Stimulated activated CD8-positive, alpha-beta memory T cell treated with anti-CD3 and anti-CD28 coated beads, Interleukin-15, amount 100 ng/mL, for 1 hour (primary cell): ENCODE data around the gene C5orf24.
"Not testable (repeated sequence)": the region's sequence is repeated elsewhere in the genome, so short reads cannot be mapped to it uniquely, and the experiment has no call there.

Experiments used
- DNase-seq: peaks from one replicate; pipeline ENCODE4 v3.0.0-alpha.2; 2020; ENCODE audit warnings: low read depth

The C5orf24 gene

DNA sequence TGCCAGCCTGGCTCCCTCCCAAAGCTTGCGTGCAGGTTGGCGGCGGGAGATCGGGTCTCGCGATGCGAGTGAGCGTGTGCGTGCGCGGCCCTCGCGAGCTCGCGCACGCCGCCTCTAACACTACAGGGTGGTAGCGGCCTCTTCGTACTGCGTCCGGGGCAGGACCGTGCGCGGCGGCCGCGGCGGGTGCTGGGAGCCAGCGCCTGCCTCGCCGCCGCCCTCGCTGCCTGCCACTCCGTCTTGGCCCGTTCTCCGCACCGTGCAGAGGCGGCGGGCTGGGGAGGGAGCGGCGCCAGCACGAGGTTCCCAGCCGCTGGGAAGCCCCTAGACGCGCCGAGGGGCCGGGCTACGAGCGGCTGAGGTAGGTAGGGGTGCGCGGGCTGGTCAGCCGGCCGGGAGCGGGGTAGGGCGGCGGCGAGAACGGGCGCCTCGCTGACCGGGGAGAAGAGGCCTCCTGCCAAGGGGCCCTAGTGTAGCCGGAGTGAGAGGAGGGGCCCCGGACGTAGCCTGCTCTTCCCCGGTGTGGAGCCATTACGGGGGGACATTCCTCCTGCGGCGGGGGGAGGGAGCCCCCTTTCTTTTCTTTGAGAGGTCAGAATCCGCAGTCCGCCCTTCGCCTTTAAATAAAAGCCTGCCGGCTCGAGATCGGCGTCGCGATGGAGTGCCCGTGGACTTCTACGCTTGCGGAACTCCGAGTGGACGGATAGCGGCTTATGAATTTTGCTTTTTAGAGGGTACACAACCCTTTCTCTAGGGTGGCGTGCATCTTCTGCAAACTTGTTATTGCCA lies at the start of gene C5orf24:
C5orf24 (plus strand) TSS at position 117 of the 789 bp plus-strand sequence. CDS start 8,933 bp downstream, outside the sequence.
- peak; percentile 83 for DNase-seq

DNA sequence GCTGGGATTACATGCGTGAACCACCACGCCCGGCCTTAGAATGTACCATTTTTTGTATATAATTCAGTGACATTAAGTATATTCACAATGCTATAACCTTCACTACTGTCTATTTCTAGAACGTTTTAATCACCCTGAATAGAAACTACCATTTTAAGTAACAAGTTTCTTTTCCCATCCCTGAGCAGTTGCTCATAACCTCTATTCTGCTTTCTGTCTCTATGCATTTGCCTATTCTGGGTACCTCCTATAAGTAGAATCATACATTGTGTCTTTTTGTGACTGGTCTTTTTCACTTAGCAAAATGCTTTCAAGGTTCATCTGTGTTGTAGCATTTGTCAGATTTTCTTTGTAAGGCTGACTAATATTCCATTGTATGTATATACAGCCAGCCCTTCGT lies 47.3 kb upstream of the C5orf24 start:
- DNase-seq: no peak

DNA sequence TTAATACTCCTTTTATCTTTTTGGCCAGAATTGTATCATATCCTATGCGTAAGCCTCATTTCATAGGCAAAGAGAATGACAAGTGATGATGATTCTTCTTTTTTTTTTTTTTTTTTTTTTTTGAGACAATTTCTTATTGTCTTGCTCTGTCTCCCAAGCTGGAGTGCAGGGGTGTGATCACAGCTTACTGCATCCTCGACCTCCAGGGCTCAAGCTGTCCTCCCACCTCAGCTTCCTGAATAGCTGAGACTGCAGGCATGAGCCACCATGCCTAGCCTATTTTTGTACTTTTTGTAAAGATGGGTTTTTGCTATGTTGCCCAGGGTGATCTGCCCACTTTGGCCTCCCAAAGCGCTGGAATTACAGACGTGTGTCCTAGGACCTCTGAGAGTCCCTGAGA lies 41.9 kb upstream of the C5orf24 start:
- no peak for DNase-seq

DNA sequence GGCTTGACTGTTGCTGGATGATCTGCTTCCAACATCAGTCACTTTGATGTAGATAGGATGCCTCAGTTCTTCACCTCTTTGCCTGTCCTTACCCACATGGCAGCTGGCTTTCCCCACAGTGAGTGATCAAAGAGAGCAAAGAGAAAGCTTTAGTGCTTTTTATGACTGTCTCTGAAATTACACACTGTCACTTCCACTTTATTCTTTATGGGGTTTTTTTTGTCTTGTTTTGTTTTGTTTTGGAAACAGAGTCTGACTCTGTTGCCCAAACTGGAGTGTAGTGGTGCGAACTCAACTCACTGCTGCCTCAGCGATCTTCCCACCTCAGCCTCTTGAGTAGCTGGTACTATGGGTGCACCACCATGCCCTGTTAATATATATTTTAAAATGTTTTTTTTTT lies 32.4 kb upstream of the C5orf24 start:
- no peak for DNase-seq

DNA sequence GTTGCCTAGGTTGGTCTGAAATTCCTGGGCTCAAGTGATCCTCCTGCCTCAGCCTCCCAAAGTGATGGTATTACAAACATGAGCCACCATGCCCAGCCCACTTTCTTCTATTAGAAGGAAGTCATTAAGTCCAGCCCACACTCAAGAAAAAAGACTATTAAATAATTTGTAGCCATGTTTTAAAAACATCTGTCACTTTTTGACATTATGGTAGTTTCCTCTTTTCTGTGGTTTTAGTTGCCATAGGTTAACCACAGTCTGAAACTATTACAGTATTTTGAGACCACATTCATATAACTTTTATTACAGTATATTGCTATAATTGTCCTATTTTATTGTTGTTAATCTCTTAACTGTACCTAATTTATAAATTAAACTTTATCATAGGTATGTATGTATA lies 31.9 kb upstream of the C5orf24 start:
- DNase-seq: no peak

DNA sequence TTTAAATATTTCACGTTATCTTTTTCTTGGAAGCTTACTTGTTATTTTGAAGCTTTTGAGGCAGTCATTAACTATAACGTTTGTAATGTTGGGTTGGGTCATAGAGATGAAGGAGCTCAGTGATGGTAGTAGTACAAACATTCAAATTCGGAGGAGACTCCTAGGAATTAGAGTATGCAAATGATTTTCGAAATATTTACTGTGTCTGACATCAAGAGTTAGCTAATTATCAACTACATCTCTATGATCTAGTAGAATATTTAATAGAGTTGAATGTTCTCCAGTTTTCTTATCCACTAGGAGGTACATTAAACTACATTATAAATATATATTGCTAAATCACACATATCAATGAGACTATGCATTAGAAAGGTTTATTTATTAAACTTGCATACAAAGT lies 28.8 kb upstream of the C5orf24 start:
- DNase-seq: no peak

DNA sequence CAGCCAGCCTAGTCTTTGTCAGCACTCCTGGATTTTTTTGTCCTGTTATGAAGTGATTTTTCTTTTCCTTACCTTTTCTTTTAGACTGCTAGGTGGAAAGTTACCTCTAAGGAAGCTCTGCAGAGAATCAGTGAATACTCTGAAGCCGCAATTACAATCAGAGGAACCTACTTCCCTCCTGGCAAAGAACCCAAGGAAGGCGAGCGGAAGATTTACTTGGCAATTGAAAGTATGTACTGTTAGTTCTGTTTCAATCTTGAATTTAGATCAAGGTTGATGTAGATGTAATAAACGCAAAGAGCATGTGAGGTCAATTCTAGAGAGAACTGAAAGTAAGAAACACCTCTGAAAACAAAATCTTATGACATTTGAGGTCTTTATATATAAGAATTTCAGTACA lies 27.0 kb upstream of the C5orf24 start:
- no peak for DNase-seq

DNA sequence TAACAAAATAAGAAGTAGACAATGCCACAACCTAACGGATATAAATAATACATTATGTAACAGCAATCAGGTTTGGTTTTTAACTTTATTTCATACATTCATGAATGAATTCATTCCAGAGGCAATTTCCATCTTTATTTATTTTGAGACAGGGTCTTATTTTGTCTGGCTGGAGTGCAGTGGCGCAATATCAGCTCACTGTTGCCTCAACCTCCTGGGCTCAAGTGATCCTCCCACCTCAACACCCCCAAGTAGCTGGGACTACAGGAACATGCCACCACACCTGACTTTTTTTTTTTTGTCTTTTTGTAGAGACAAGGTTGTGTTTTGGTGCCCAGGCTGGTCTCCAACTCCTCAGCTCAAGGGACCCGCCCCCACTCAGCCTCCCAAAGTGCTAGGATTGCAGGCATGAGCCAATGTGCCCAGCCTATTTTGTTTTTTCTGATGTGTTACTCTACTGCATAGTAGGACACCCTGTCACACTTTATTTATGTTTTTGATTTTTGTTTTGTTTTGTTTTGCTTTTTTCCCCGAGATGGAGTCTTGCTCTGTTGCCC lies 26.3 kb upstream of the C5orf24 start:
- DNase-seq: no peak

DNA sequence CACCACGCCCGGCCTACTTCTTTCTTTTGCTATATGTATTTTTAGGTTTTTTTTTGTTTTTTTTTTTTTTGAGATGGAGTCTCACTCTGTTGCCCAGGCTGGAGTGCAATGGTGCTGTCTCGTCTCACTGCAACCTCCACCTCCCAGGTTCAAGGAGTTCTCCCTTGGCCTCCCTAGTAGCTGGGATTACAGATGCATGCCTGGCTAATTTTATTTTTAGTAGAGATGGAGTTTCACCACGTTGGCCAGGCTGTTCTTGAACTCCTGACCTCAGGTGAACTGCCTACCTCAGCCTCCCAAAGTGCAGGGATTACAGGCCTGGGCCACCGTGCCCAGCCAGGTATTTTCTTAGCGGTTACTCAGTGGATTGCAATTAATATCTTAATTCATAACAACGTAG lies 23.9 kb upstream of the C5orf24 start:
- no peak for DNase-seq

DNA sequence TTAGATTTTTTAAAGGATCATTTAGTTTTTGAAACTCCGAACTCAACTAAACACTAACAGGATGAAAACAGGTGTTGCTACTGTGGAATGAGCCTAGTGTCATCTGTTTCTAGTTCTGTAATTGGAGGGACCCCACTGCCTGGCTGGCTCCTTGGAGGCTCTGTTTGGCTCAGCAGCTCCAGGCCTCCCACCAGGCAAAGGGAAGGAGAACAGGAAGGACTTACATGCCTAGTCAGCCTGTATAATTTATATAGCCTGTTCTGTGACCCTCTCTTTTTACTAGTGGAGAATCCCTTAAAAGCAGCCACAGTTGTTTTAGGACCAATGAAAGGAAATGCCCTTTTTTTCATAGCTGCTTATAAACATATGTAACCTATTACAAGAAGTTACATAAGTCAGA lies 21.1 kb upstream of the C5orf24 start:
- DNase-seq: no peak

DNA sequence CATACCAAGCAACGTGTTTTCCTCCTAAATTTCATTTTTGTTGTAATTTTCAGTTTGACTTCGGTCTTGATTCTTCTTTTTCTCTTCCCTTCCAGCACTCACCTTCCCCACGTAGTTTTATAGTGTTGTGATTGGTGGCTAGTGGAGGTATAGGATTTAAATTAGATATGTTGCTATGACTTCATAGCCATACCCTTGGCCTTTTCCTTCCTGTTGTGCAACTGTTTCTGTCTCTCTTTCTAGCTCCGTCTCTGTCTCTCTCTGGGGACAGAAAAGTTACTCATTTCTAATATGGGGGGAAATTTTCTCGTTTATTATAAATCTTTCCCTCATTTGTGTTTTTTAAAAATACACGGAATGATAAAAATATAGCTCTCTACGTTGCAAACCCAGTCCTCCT lies 20.6 kb upstream of the C5orf24 start:
- DNase-seq: no peak

DNA sequence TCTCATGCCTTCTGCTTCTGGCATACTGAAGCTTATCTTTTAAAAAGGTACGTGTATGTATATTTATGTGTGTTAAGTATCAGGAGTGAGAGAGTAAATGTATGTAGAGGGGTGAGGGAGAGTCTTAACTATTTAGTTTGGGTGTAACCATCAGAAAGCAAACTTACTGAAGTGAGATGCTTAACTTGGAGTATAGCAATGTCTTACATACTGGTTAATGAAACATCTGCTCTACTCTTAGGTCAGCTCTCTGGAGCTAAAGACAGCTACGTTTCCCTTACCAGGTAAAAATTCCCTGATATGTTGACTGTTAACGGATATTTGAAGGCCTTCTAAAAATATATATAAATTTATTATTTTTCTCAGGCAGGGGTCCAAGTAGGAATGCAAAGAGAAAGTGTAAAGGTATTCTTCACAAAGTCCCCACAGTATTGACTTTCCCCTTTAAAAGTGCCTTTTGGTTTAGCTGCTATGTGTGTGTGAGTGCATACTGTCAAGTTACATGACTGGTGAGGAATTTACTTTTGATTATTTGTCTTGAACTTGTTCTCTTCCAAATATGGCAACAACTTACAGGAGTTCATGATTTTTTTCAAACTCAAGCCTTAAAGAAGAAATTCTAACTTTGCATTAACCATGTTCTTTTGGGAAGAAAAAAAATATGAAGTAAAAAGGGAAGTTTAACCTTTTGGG lies 12.3 kb upstream of the C5orf24 start:
- no peak for DNase-seq

DNA sequence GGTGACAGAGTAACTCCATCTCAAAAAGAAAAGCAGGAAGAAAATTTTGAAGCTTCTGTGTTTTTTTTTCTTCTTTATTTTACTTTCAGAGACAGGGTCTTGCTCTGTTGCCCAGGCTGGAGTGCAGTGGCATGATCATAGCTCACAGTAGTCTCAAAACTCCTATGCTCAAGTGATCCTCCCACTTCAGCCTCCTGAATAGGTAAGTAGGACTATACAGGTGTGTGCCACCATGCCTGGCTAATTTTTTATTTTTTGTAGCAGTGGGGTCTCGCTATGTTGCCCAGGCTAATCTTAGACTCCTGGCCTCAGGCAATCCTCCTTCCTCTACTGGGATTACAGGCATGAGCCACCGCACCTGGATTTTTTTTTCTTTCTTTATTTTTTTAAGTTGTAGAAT lies 10.1 kb upstream of the C5orf24 start:
- DNase-seq: no peak

DNA sequence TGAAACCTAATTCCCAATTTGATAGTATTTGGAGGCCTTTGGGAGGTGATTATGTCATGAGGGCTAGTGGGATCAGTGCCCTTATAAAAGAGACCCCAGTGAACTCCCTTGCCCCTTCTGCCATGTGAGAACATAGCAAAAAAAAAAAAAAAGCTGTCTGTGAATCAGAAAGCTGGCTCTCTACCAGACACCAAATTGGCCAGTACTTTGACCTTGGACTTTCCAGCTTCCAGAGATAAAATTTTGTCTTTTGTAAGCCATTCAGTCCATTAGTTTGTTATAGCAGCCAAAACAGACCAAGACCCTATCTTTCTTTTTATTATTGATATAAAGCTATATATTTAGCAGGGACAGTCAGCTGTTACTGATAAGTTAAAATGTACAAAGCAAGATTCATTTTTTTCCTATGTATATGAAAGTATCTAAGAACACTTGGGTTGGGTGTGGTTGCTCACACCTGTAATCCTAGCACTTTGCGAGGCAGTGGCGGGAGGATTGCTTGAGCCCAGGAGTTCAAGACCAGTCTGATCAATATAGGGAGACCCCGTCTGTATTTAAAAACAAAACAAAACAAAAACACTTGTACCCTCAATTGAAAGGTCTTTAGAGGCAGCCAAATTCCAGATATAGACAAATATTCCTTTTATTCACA lies 8.1 kb upstream of the C5orf24 start:
- DNase-seq: no peak

DNA sequence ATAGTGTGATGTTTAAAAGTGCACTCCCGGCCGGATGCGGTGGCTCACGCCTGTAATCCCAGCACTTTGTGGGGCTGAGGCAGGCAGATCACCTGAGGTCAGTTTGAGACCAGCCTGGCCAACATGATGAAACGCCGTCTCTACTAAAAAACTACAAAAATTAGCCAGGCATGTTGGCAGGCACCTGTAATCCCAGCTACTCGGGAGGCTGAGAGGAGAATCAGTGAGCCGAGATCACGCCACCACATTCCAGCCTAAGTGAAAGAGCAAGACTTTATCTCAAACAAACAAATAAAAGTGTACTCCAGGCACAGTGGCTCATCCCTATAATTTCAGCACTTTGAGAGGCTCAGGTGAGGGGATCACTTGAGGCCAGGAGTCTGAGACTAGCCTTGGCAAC lies 7.4 kb upstream of the C5orf24 start:
- not testable (repeated sequence) for DNase-seq

DNA sequence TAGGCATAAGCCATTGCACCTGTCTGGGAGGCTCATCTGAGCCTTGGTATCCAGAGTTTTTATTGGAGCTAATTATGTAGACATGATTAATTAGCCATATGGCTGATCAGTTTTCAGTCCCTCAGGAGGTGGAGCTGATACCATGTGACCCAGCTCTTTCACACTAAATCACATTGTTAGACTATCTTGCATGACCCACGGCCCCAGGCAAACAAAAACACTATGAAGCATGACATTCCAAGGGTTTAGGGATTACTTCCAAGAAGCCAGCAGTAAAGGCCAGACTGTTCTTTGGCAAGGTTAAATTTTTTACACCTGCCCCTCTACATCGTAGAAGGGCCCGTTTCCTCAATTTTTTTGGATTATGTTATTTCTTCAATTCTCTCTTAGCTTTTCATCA lies 5.0 kb upstream of the C5orf24 start:
- DNase-seq: no peak

DNA sequence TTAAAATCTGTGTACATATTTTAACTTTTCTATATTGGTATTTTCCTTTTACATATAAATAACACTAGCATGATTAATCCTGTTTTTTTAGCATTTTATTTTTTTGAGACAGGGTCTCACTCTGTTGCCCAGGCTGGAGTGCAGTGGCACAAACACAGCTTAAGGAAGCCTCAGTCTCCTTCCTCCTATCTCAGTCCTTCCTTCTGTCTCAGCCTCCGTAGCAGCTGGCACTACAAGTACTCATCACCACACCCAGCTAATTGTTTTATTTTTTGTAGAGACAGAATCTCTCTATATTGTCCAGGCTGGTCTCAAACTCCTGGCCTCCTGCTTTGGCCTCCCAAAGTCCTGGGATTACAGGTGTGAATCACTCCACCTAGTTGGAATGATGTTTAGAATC lies 1.5 kb upstream of the C5orf24 start:
- no peak for DNase-seq

DNA sequence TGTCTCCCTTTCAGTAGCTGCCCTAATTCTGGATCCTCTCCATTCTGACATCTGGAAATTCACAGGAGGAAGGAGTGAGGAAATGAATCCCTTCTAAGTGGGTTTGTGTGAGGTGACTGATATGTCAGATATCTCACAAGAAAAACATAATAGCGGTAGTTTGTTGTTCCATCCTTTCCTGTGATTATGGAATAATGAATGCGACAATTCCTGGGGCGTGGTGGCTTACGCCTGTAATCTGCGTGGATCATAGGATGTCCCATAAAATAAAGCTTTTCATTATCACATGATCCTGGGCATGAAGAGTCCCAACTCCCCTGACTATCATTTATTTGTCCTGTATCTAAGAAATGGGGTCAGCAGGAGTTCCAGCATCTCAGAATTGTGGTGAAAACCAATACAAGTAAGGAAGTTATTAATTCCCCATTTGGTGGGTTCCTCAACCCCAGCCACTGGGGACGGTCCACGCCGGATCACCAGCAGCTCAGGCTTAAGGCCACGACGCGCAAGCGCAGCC lies 375 bp upstream of the C5orf24 start:
- DNase-seq: no peak

DNA sequence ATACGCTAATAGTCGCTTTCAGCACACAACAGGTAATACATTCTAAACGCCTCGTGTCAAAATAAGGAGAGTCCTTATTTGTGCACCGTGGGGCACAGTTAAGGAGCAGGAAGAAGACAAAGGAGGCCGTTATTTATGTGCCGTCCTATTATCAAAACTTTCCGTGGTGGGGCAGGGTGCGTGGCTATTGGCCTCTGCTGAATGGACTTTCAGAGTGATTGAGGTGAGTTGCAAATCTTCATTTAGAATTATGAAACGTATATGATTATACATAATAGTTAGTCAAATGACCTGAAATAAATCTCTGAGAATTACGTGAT lies 833 bp downstream of the C5orf24 start:
- no peak for DNase-seq

DNA sequence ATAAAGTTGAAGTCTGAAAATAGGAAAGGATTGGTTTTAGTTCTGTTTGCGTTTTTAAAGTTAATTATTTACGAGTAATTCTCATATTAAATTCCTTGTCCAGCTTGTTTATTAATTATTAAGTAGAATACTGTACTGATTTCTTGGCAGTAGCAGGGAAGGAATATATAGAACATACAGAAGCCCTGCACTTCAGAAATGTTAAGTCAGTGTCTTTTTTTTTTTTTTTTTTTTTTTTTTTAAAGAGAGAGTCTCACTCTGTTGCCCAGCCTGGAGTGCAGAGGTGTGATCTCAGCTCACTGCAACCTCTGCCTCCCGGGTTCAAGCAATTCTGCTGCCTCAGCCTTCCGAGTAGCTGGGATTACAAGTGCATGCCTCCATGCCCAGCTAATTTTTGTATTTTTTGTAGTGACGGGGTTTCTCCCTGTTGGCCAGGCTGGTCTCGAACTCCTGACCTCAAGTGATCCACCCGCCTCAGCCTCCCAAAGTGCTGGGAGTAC lies 3.7 kb downstream of the C5orf24 start:
- not testable (repeated sequence) for DNase-seq

DNA sequence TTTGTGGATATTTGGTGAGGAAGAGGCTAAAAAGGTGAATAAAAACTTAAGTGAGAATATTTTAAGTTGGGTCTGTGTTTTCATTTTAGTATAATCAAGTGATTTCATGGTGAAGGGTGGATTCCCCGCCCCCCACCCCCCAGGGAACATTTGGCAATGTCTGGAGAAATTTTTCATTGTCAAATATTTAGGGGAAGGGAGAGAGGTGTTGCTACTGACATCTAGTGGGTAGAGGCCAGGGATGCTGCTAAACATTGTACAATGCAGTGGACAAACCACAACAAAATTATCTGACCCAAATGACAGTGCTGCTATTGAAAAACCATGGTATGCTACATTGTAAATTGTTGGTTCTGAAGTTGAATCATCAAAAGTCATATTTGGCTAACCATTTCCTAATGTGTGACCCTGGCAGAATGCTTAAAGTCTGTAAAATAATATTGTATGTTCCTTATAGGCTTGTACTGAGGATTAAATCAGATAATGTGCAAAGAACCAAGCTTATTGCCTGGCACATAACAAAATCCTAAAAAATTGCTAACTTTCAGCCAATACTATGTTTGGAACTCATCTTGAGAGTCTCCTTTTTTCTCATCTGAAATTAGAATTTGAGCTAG lies 5.6 kb downstream of the C5orf24 start:
- DNase-seq: no peak

DNA sequence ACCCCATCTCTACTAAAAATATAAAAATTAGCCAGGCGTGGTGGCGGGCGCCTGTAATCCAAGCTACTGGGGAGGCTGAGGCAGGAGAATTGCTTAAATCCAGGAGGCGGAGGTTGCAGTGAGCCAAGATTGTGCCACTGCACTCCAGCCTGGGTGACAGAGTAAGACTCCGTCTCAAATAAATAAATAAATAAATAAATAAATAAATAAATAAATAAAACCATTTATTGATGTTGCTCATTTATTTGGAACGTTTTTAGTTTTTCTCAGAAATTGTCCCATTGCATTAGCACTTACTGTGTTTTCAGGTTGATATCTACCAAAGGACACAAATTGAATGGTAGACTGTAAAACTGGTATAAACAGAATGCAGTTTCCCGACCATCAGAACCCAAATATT lies 10.7 kb downstream of the C5orf24 start:
- DNase-seq: not testable (repeated sequence)
